ENCODE measurements around the gene PTGES2.
A peak's percentile ranks its signal among the peaks of the same experiment; 100 is the strongest.

Gene PTGES2

DNA sequence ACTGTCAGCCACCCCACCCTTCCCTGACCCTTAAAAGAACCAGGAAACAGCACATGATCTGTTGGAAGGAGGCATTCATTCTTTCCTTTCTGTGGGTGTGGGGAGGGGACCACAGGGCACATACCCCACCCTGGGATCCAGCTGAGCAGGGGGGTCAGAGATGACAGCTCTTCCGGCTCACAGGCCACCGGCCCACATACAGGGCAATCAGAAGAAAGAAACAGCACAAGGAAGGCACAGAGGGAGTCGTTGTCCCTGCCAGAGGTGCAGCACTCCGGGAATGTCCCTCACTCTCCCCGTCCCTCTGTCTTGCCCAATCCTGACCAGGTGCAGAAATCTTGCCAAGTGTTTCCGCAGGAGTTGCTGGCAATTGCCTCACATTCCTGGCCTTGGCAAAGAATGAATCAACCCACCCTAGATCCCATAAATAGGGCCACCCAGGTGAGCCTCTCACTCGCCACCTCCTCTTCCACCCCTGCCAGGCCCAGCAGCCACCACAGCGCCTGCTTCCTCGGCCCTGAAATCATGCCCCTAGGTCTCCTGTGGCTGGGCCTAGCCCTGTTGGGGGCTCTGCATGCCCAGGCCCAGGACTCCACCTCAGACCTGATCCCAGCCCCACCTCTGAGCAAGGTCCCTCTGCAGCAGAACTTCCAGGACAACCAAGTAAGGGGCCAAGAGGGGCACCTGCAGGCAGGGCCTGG, 21.6 kb upstream of the PTGES2 start, which contains the start of gene LCN2:
LCN2 (plus strand) TSS at position 453 of the 701 bp plus-strand sequence; CDS start at position 526, 73 bp downstream.
- no peak within 1 kb of the TSS for H4K12ac ChIP-seq (ENCODE audit: low read depth, low read length)
- H3K79me2 ChIP-seq (ENCODE audit: control insufficient read depth, insufficient read depth, low read length, poor library complexity) = no peaks in the 10 kb centered on the region
- H3K4me1 ChIP-seq (ENCODE audit: control insufficient read depth in 1 of 2, insufficient read depth in 2 of 2, low read length in 2 of 2) = peaks cover 14 to 16% of the 10 kb centered on the region in 2 experiments
- no peak within 1 kb of the TSS for H2BK120ac ChIP-seq (ENCODE audit: insufficient read depth, low read length, poor library complexity)
- no peak within 1 kb of the TSS for H3K4me2 ChIP-seq (ENCODE audit: low read length)
- no peak within 1 kb of the TSS for H4K8ac ChIP-seq (ENCODE audit: low read depth, low read length)
- peak in 1 of 2 donors; percentile 43 for DNase-seq
- no peaks in the 10 kb centered on the region for H3K9me3 ChIP-seq (ENCODE audit: insufficient read depth, low read depth, low read length)
- H2AK5ac ChIP-seq (ENCODE audit: low read length) = no peak within 1 kb of the TSS
- no CpG with 5 or more reads among the region's 9 CpGs for WGBS (ENCODE audit: extremely low coverage, insufficient coverage, insufficient read length)
- H3K18ac ChIP-seq (ENCODE audit: low read length) = no peak within 1 kb of the TSS
- no peak within 1 kb of the TSS for H4K91ac ChIP-seq (ENCODE audit: low read depth, low read length)
- peaks cover 13% of the 10 kb centered on the region for H3K79me1 ChIP-seq (ENCODE audit: low read length)
- H3K27me3 ChIP-seq (ENCODE audit: insufficient read depth, low read length) = no peaks in the 10 kb centered on the region
- H3K14ac ChIP-seq (ENCODE audit: low read length) = no peak within 1 kb of the TSS
- H3K23ac ChIP-seq (ENCODE audit: low read length) = no peak within 1 kb of the TSS
- H2BK5ac ChIP-seq (ENCODE audit: low read depth, low read length, poor library complexity) = no peak within 1 kb of the TSS
- no peak within 1 kb of the TSS for H3K4me3 ChIP-seq (ENCODE audit: low read depth, low read length)
- no peak within 1 kb of the TSS for H2BK12ac ChIP-seq (ENCODE audit: low read length)
- H3K27ac ChIP-seq (ENCODE audit: low read depth, low read length) = no peak within 1 kb of the TSS
- no peak within 1 kb of the TSS for H2AFZ ChIP-seq (ENCODE audit: insufficient read depth, low read length, poor library complexity)
- no peaks in the 10 kb centered on the region for H3K36me3 ChIP-seq (ENCODE audit: control insufficient read depth in 1 of 2, insufficient read depth in 2 of 2, low read length in 2 of 2)
- no peak within 1 kb of the TSS for H3K4ac ChIP-seq (ENCODE audit: low read depth, low read length)
- no peak within 1 kb of the TSS for H3K9ac ChIP-seq (ENCODE audit: low read length)

DNA sequence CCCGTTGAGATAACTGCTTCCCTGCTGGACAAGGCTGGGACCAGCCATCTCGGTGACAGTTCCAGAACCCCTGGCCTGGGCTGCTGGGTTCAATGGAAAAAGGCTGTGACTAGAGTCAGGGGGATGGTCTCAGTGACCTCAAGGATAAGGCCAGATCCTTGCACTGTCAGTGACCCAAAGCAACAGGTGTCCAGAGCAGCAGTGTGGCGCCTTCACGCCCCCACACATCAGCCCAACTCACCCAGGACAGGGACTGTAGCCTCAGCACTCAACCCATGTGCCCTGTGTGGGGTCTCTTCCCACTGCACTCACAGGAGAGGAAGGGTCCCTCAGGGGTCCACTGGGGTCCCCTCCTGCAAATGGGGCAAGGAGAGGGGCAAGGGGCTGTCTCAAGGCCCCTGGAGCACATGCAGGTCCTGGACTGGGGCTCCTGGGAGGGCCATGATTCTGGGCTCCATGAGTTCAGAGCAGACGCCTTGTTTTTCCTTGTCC, 21.0 kb upstream of the PTGES2 start:
- H3K79me1 ChIP-seq (ENCODE audit: low read length) = peaks cover 13% of the 10 kb centered on the region
- H4K8ac ChIP-seq (ENCODE audit: low read depth, low read length) = no peak overlapping the region
- H2BK5ac ChIP-seq (ENCODE audit: low read depth, low read length, poor library complexity) = no peak overlapping the region
- H4K91ac ChIP-seq (ENCODE audit: low read depth, low read length) = no peak overlapping the region
- no peak overlapping the region for H4K12ac ChIP-seq (ENCODE audit: low read depth, low read length)
- H3K14ac ChIP-seq (ENCODE audit: low read length) = no peak overlapping the region
- H3K4me1 ChIP-seq (ENCODE audit: control insufficient read depth in 1 of 2, insufficient read depth in 2 of 2, low read length in 2 of 2) = peaks cover 14 to 16% of the 10 kb centered on the region in 2 experiments
- no peak overlapping the region for H2AFZ ChIP-seq (ENCODE audit: insufficient read depth, low read length, poor library complexity)
- no peak overlapping the region for H3K4ac ChIP-seq (ENCODE audit: low read depth, low read length)
- H2AK5ac ChIP-seq (ENCODE audit: low read length) = no peak overlapping the region
- WGBS (ENCODE audit: extremely low coverage, insufficient coverage, insufficient read length) = no CpG with 5 or more reads among the region's 5 CpGs
- DNase-seq = no peak
- H3K18ac ChIP-seq (ENCODE audit: low read length) = no peak overlapping the region
- H3K27ac ChIP-seq (ENCODE audit: low read depth, low read length) = no peak overlapping the region
- H3K4me2 ChIP-seq (ENCODE audit: low read length) = no peak overlapping the region
- no peak overlapping the region for H3K9ac ChIP-seq (ENCODE audit: low read length)
- no peak overlapping the region for H3K23ac ChIP-seq (ENCODE audit: low read length)
- H3K36me3 ChIP-seq (ENCODE audit: control insufficient read depth in 1 of 2, insufficient read depth in 2 of 2, low read length in 2 of 2) = no peaks in the 10 kb centered on the region
- no peak overlapping the region for H3K4me3 ChIP-seq (ENCODE audit: low read depth, low read length)
- H2BK120ac ChIP-seq (ENCODE audit: insufficient read depth, low read length, poor library complexity) = no peak overlapping the region
- no peak overlapping the region for H2BK12ac ChIP-seq (ENCODE audit: low read length)
- H3K9me3 ChIP-seq (ENCODE audit: insufficient read depth, low read depth, low read length) = no peaks in the 10 kb centered on the region
- no peaks in the 10 kb centered on the region for H3K27me3 ChIP-seq (ENCODE audit: insufficient read depth, low read length)
- H3K79me2 ChIP-seq (ENCODE audit: control insufficient read depth, insufficient read depth, low read length, poor library complexity) = no peaks in the 10 kb centered on the region

DNA sequence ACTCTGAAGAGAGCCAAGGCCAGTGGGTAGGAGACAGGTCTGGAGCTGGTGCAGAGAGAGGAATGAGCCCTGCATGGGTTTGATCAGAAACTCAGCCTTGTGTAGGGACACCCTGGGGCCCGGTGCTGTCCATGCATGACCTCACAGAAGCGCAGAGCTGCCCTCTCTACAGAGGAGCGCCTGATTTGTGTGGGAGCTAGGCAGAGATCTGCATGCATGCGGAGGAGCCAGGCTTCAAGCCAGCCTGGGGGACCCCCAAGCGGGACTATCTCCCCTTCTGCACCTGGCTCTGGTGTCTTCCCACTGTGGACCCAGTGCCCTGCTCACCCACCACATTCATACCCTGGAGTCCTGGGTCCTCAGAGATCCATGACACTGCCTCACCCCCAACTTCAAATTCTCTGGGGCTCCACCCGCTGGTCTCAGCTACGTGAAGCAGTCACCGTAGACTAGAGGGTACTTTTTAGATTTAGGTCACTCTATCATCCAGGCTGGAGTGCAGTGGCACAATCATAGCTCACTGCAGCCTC, 19.1 kb upstream of the PTGES2 start:
- Histone ChIP-seq H2AFZ (ENCODE audit: insufficient read depth, low read length, poor library complexity) (no peak overlapping the region), H3K4me1 (ENCODE audit: control insufficient read depth in 1 of 2, insufficient read depth in 2 of 2, low read length in 2 of 2) (peaks cover 14 to 16% of the 10 kb centered on the region in 2 experiments), H4K8ac (ENCODE audit: low read depth, low read length) (peak overlapping the region; percentile 57), H2BK12ac (ENCODE audit: low read length) (peak overlapping the region; percentile 51), H3K27ac (ENCODE audit: low read depth, low read length) (no peak overlapping the region), H3K18ac (ENCODE audit: low read length) (no peak overlapping the region), H2AK5ac (ENCODE audit: low read length) (no peak overlapping the region), H3K79me2 (ENCODE audit: control insufficient read depth, insufficient read depth, low read length, poor library complexity) (no peaks in the 10 kb centered on the region), H3K9ac (ENCODE audit: low read length) (no peak overlapping the region), H3K79me1 (ENCODE audit: low read length) (peaks cover 13% of the 10 kb centered on the region), H4K91ac (ENCODE audit: low read depth, low read length) (peak overlapping the region; percentile 67), H3K23ac (ENCODE audit: low read length) (no peak overlapping the region), H3K14ac (ENCODE audit: low read length) (peak overlapping the region; percentile 13), H2BK120ac (ENCODE audit: insufficient read depth, low read length, poor library complexity) (no peak overlapping the region), H3K9me3 (ENCODE audit: insufficient read depth, low read depth, low read length) (no peaks in the 10 kb centered on the region), H4K12ac (ENCODE audit: low read depth, low read length) (no peak overlapping the region), H3K27me3 (ENCODE audit: insufficient read depth, low read length) (no peaks in the 10 kb centered on the region), H3K36me3 (ENCODE audit: control insufficient read depth in 1 of 2, insufficient read depth in 2 of 2, low read length in 2 of 2) (no peaks in the 10 kb centered on the region), H3K4me3 (ENCODE audit: low read depth, low read length) (no peak overlapping the region), H3K4me2 (ENCODE audit: low read length) (no peak overlapping the region), H3K4ac (ENCODE audit: low read depth, low read length) (no peak overlapping the region), H2BK5ac (ENCODE audit: low read depth, low read length, poor library complexity) (no peak overlapping the region)
- no CpG with 5 or more reads among the region's 8 CpGs for WGBS (ENCODE audit: extremely low coverage, insufficient coverage, insufficient read length)
- DNase-seq = no peak

DNA sequence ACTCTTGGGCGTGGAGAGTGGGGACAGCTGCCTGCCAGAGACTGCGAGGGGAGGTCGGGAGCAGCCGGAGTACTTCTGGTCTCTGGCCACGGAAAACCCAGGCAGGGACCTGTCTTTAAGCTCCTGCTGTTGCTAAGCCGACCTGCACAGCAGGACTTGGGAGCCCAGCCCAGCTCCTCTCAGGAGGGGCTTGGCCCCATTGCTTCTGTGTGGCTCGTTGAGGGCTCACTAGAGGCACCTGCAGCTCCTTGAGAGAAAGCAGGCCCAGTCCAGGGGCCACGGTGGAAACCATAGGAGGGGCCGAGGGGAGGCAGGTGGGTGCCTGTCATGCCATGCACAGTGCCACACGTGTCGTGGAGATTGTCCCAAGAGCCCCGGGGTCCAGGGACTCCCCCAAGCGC, 18.4 kb upstream of the PTGES2 start:
- H3K9me3 ChIP-seq (ENCODE audit: insufficient read depth, low read depth, low read length) = no peaks in the 10 kb centered on the region
- H3K27ac ChIP-seq (ENCODE audit: low read depth, low read length) = peak overlapping the region; percentile 3
- WGBS (ENCODE audit: extremely low coverage, insufficient coverage, insufficient read length) = no CpG with 5 or more reads among the region's 13 CpGs
- H2BK5ac ChIP-seq (ENCODE audit: low read depth, low read length, poor library complexity) = peak overlapping the region; percentile 11
- H3K36me3 ChIP-seq (ENCODE audit: control insufficient read depth in 1 of 2, insufficient read depth in 2 of 2, low read length in 2 of 2) = no peaks in the 10 kb centered on the region
- H2AFZ ChIP-seq (ENCODE audit: insufficient read depth, low read length, poor library complexity) = no peak overlapping the region
- peak overlapping the region; percentile 34 for H2BK120ac ChIP-seq (ENCODE audit: insufficient read depth, low read length, poor library complexity)
- no peaks in the 10 kb centered on the region for H3K27me3 ChIP-seq (ENCODE audit: insufficient read depth, low read length)
- no peak overlapping the region for H3K9ac ChIP-seq (ENCODE audit: low read length)
- H4K8ac ChIP-seq (ENCODE audit: low read depth, low read length) = peak overlapping the region; percentile 57
- H2BK12ac ChIP-seq (ENCODE audit: low read length) = peak overlapping the region; percentile 51
- no peak overlapping the region for H4K12ac ChIP-seq (ENCODE audit: low read depth, low read length)
- H3K18ac ChIP-seq (ENCODE audit: low read length) = peak overlapping the region; percentile 15
- no peak overlapping the region for H3K4ac ChIP-seq (ENCODE audit: low read depth, low read length)
- DNase-seq = no peak
- H3K79me2 ChIP-seq (ENCODE audit: control insufficient read depth, insufficient read depth, low read length, poor library complexity) = no peaks in the 10 kb centered on the region
- H3K4me3 ChIP-seq (ENCODE audit: low read depth, low read length) = no peak overlapping the region
- no peak overlapping the region for H3K23ac ChIP-seq (ENCODE audit: low read length)
- peak overlapping the region; percentile 36 for H3K4me2 ChIP-seq (ENCODE audit: low read length)
- H3K14ac ChIP-seq (ENCODE audit: low read length) = peak overlapping the region; percentile 29
- peak overlapping the region; percentile 36 for H2AK5ac ChIP-seq (ENCODE audit: low read length)
- H4K91ac ChIP-seq (ENCODE audit: low read depth, low read length) = peak overlapping the region; percentile 67
- H3K4me1 ChIP-seq (ENCODE audit: control insufficient read depth in 1 of 2, insufficient read depth in 2 of 2, low read length in 2 of 2) = peaks cover 14 to 16% of the 10 kb centered on the region in 2 experiments
- H3K79me1 ChIP-seq (ENCODE audit: low read length) = peaks cover 13% of the 10 kb centered on the region

Measured in trophoblast cell (in vitro differentiated cells and primary cell).